Measurements from ENCODE around the gene NANOS3.

DNA sequence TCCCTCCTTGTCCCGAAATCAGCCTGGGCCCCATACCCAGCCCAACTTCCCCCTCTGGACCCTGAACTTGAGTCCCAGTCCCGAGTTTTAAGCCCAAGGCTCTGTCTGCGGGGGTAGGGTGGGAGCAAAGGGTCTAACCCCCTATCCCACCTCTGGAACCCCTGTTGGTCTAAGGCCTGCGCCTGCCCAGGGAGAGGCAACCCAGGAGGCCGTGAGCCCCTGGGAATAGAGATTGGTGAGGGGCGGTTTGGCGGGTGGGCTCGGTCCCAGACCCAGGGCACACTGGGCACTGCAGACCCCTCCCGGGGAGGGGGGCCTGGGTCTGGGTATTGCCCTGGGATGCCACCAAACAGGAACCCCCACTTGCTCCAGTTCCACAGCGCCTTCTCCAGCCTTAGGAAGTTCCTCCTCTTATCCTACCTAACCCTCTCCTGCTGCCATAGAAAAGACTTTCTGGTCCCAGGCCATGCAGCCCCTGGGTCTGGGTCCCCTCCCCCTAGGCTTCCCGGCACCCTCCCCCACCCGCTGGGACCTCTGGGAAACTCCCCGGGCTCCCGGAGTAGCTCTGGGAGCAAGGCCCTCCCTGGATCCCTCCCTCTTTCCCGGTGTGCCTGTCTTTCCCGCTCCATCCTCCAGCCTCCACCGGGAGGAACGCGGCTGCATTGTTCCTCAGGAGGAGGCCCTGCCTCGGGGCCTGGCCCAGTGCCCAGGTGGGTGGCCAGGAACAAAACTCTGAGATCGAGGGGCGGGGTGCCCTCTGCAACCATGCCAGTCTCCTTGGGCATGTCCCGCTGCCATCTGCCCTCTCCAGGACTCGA is 33.6 kb upstream of the NANOS3 start:
- TF ChIP-seq, protein P1, sequence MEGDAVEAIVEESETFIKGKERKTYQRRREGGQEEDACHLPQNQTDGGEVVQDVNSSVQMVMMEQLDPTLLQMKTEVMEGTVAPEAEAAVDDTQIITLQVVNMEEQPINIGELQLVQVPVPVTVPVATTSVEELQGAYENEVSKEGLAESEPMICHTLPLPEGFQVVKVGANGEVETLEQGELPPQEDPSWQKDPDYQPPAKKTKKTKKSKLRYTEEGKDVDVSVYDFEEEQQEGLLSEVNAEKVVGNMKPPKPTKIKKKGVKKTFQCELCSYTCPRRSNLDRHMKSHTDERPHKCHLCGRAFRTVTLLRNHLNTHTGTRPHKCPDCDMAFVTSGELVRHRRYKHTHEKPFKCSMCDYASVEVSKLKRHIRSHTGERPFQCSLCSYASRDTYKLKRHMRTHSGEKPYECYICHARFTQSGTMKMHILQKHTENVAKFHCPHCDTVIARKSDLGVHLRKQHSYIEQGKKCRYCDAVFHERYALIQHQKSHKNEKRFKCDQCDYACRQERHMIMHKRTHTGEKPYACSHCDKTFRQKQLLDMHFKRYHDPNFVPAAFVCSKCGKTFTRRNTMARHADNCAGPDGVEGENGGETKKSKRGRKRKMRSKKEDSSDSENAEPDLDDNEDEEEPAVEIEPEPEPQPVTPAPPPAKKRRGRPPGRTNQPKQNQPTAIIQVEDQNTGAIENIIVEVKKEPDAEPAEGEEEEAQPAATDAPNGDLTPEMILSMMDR (conservative IDR thresholded peaks at IDR 0.05; ENCODE audit: low read length) = no peak
- no peak for TF ChIP-seq EZH2phosphoT487 (IDR thresholded peaks at IDR 0.05; ENCODE audit: borderline replicate concordance, low read depth, low read length)
